GM13976 (cell line): ENCODE measurements around the gene PROSER3.
"Not testable (repeated sequence)": the region's sequence is repeated elsewhere in the genome, so short reads cannot be mapped to it uniquely, and the experiment has no call there.

Experiments
- DNase-seq: peaks from one replicate; pipeline ENCODE4 v3.0.0; 2012; ENCODE audit warnings: low spot score
- CTCF ChIP-seq: IDR thresholded peaks from 2 replicates; pipeline ENCODE4 v1.5.1; 2012; ENCODE audit warnings: borderline replicate concordance, mild to moderate bottlenecking; ENCODE audit not compliant: insufficient read depth; ENCODE audit errors: extremely low read depth, missing control alignments, control extremely low read depth
- in situ Hi-C: fragments of 300-500 bp; cut with MboI; formaldehyde crosslinking; loops from one replicate; pipeline ENCODE4 v1.12.0; 2022; ENCODE audit warnings: low sequenced_read_pairs, mixed read lengths, inconsistent platforms; ENCODE audit not compliant: unreplicated experiment

Gene PROSER3

GRCh38 chr19:35722461-35722860 lies 35.5 kb upstream of the PROSER3 start:
- in situ Hi-C loops = no loop called here
- TF ChIP-seq CTCF = no peak
- DNase-seq = no peak

GRCh38 chr19:35722897-35723296 lies 35.1 kb upstream of the PROSER3 start:
- in situ Hi-C loops = no loop called here
- TF ChIP-seq CTCF = no peak
- no peak for DNase-seq

- no peak for DNase-seq
- in situ Hi-C loops = no loop called here
- no peak for TF ChIP-seq CTCF
Measured at GRCh38 chr19:35723671-35724070, 34.3 kb upstream of the PROSER3 start.

DNA sequence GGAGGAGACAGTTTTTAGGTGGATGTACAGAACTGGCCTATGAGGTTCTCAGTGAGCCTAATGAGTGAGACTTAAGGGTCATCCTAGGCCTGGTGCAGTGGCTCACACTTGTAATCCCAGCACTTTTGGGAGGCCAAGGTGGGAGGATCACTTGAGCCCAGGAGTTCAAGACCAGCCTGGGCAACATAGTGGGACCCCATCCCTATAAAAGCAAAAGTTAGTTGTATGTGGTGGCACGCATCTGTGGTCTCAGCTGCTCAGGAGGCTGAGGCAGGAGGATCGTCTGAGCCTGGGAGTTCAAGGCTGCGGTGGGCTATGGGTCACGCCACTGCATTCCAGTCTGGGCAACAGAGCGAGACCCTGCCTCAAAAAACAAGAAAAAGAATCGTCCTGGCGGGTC lies 33.8 kb upstream of the PROSER3 start:
- in situ Hi-C loops, DNase-seq: not testable (repeated sequence)

DNA sequence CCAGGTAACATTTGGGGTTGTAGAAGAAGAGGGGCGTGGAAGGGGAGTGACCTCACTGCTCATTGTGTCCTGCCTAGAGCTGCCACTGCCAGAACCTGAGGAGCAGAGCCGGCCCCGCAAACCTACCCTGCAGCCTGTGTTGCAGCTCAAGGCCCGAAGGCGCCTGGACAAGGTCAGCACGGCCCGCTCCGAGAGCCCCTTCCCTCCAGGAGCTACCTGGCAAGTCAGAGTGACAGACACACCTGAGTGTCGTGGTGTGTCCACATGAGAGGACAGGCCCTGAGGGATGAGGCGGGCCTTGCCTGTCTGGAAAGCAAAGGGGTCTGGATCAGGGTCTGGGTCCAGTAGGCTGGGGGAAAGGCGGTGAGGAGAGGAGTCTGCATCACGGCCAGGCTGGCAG lies 33.4 kb upstream of the PROSER3 start:
- TF ChIP-seq CTCF = no peak
- DNase-seq = no peak
- in situ Hi-C loops = no loop called here

DNA sequence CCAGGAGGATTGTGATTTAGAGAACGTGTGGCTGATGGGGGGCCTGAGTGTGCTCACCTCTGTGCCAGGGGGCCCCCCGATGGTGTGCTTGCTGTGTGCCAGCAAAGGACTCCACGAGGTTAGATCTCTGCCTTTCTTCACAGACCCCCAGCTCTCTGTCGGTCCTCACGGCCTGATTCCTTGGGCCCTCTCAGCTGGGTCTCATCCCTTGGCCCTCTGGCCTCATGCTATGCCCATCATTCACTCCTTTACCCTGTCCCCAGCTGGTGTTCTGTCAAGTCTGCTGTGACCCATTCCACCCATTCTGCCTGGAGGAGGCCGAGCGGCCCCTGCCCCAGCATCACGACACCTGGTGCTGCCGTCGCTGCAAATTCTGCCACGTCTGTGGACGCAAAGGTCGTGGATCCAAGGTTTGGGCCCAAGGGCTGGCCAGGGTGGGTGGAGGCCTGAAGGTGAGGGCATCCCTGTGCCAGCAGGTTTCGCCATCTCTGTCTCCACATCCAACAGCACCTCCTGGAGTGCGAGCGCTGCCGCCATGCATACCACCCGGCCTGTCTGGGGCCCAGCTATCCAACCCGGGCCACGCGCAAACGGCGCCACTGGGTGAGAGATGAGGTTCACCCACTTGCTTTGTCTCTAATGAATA lies 32.6 kb upstream of the PROSER3 start:
- DNase-seq = no peak
- no peak for TF ChIP-seq CTCF
- in situ Hi-C loops = no loop called here

GRCh38 chr19:35727053-35727955 lies 30.7 kb upstream of the PROSER3 start:
- in situ Hi-C loops = no loop called here
- no peak for DNase-seq
- no peak for TF ChIP-seq CTCF
